Measurements from ENCODE around the gene BRSK1. TPM values are rescaled to one million over a fixed set of nuclear protein-coding genes. Genes with fewer than 3 reads are reported as not detected.
A peak's percentile ranks its signal among the peaks of the same experiment; 100 is the strongest.

BRSK1 gene
- total RNA-seq, 2 donors from 2014 or later = 6.3 to 13.7 TPM

- no peak for ATAC-seq (replicated peaks)
- Mint-ChIP-seq H3K4me3 (no peak overlapping the region), H3K4me1 (peaks cover 37% of the 10 kb centered on the region), H3K27ac (no peak overlapping the region), H3K27me3 (no peaks in the 10 kb centered on the region), H3K9me3 (no peaks in the 10 kb centered on the region), H3K36me3 (ENCODE audit: low read depth) (peaks cover 76% of the 10 kb centered on the region)
These were observed 34.0 kb upstream of the BRSK1 start for GRCh38 chr19:55249841-55250240.

GRCh38 chr19:55250262-55251036 lies 33.3 kb upstream of the BRSK1 start:
- peak overlapping the region; percentile 96 for H3K4me3 Mint-ChIP-seq
- no peaks in the 10 kb centered on the region for H3K27me3 Mint-ChIP-seq
- peaks cover 76% of the 10 kb centered on the region for H3K36me3 Mint-ChIP-seq (ENCODE audit: low read depth)
- peak overlapping the region; percentile 98 for H3K27ac Mint-ChIP-seq
- peaks cover 37% of the 10 kb centered on the region for H3K4me1 Mint-ChIP-seq
- no peak for ATAC-seq (replicated peaks)
- no peaks in the 10 kb centered on the region for H3K9me3 Mint-ChIP-seq

- no peaks in the 10 kb centered on the region for H3K27me3 Mint-ChIP-seq
- peak; percentile 58 for ATAC-seq (replicated peaks)
- H3K4me1 Mint-ChIP-seq = peaks cover 46% of the 10 kb centered on the region
- peaks cover 76% of the 10 kb centered on the region for H3K36me3 Mint-ChIP-seq (ENCODE audit: low read depth)
- no peaks in the 10 kb centered on the region for H3K9me3 Mint-ChIP-seq
- H3K27ac Mint-ChIP-seq = peak overlapping the region; percentile 98
- peak overlapping the region; percentile 96 for H3K4me3 Mint-ChIP-seq
These were observed 32.3 kb upstream of the BRSK1 start for GRCh38 chr19:55251341-55252081.

- Mint-ChIP-seq H3K4me3 (peak overlapping the region; percentile 96), H3K27ac (peak overlapping the region; percentile 98), H3K9me3 (no peaks in the 10 kb centered on the region), H3K4me1 (peaks cover 51% of the 10 kb centered on the region), H3K36me3 (ENCODE audit: low read depth) (peaks cover 86% of the 10 kb centered on the region), H3K27me3 (no peaks in the 10 kb centered on the region)
- ATAC-seq (replicated peaks) = no peak
These were observed 30.8 kb upstream of the BRSK1 start for GRCh38 chr19:55252760-55253663.

- H3K4me3 Mint-ChIP-seq = peak overlapping the region; percentile 96
- H3K27ac Mint-ChIP-seq = peak overlapping the region; percentile 98
- H3K9me3 Mint-ChIP-seq = no peaks in the 10 kb centered on the region
- H3K4me1 Mint-ChIP-seq = peaks cover 46% of the 10 kb centered on the region
- peaks cover 80% of the 10 kb centered on the region for H3K36me3 Mint-ChIP-seq (ENCODE audit: low read depth)
- H3K27me3 Mint-ChIP-seq = no peaks in the 10 kb centered on the region
- peak; percentile 22 for ATAC-seq (replicated peaks)
These were observed 29.8 kb upstream of the BRSK1 start for GRCh38 chr19:55253842-55254624.

GRCh38 chr19:55254625-55254977 lies 29.2 kb upstream of the BRSK1 start:
- no peaks in the 10 kb centered on the region for H3K27me3 Mint-ChIP-seq
- H3K4me3 Mint-ChIP-seq = peak overlapping the region; percentile 96
- H3K27ac Mint-ChIP-seq = peak overlapping the region; percentile 98
- peaks cover 44% of the 10 kb centered on the region for H3K4me1 Mint-ChIP-seq
- no peaks in the 10 kb centered on the region for H3K9me3 Mint-ChIP-seq
- peaks cover 82% of the 10 kb centered on the region for H3K36me3 Mint-ChIP-seq (ENCODE audit: low read depth)
- no peak for ATAC-seq (replicated peaks)

- peak overlapping the region; percentile 98 for H3K27ac Mint-ChIP-seq
- H3K4me3 Mint-ChIP-seq = peak overlapping the region; percentile 96
- ATAC-seq (replicated peaks) = peak; percentile 48
- peaks cover 79% of the 10 kb centered on the region for H3K36me3 Mint-ChIP-seq (ENCODE audit: low read depth)
- H3K4me1 Mint-ChIP-seq = peaks cover 40% of the 10 kb centered on the region
- no peaks in the 10 kb centered on the region for H3K27me3 Mint-ChIP-seq
- H3K9me3 Mint-ChIP-seq = no peaks in the 10 kb centered on the region
These were observed 28.0 kb upstream of the BRSK1 start for GRCh38 chr19:55255618-55256423.

GRCh38 chr19:55256562-55257460 lies 27.0 kb upstream of the BRSK1 start:
- Mint-ChIP-seq H3K4me1 (peaks cover 30% of the 10 kb centered on the region), H3K27me3 (no peaks in the 10 kb centered on the region), H3K9me3 (no peaks in the 10 kb centered on the region), H3K4me3 (peak overlapping the region; percentile 96), H3K36me3 (ENCODE audit: low read depth) (peaks cover 69% of the 10 kb centered on the region), H3K27ac (peak overlapping the region; percentile 98)
- no peak for ATAC-seq (replicated peaks)

GRCh38 chr19:55257461-55258420 lies 26.1 kb upstream of the BRSK1 start:
- Mint-ChIP-seq H3K27me3 (no peaks in the 10 kb centered on the region), H3K27ac (peak overlapping the region; percentile 98), H3K36me3 (ENCODE audit: low read depth) (peaks cover 67% of the 10 kb centered on the region), H3K4me3 (peak overlapping the region; percentile 96), H3K4me1 (peaks cover 32% of the 10 kb centered on the region), H3K9me3 (no peaks in the 10 kb centered on the region)
- ATAC-seq (replicated peaks) = no peak

GRCh38 chr19:55258476-55258827 lies 25.3 kb upstream of the BRSK1 start:
- Mint-ChIP-seq H3K36me3 (ENCODE audit: low read depth) (peaks cover 61% of the 10 kb centered on the region), H3K27ac (peak overlapping the region; percentile 98), H3K9me3 (no peaks in the 10 kb centered on the region), H3K27me3 (no peaks in the 10 kb centered on the region), H3K4me3 (peak overlapping the region; percentile 96), H3K4me1 (peaks cover 29% of the 10 kb centered on the region)
- ATAC-seq (replicated peaks) = peak; percentile 6

GRCh38 chr19:55258828-55259539 lies 24.8 kb upstream of the BRSK1 start, which contains the start of gene PPP6R1:
TSS of gene PPP6R1 (minus strand) at chr19:55259017. CDS start at chr19:55247103, 11,914 bp downstream.
- Mint-ChIP-seq H3K27ac (peak within 1 kb of the TSS; percentile 99), H3K27me3 (no peaks in the 10 kb centered on the region), H3K4me3 (peak within 1 kb of the TSS; percentile 96), H3K36me3 (ENCODE audit: low read depth) (peaks cover 55% of the 10 kb centered on the region), H3K9me3 (no peaks in the 10 kb centered on the region), H3K4me1 (peaks cover 26% of the 10 kb centered on the region)
- peak; percentile 80 for ATAC-seq (replicated peaks)
